Activated CD4-positive, alpha-beta T cell treated with anti-CD3 and anti-CD28 coated beads, Interleukin-2, amount 50 U/mL, for 24 hours (primary cell): ENCODE measurements around the gene PHF10.
"Not testable (repeated sequence)": the region's sequence is repeated elsewhere in the genome, so short reads cannot be mapped to it uniquely, and the experiment has no call there.

Experiments used
- DNase-seq, 2 donors: peaks; one replicate each; pipeline ENCODE4 v3.0.0-alpha.2; 2020; ENCODE audit warnings: low read depth in 1 of 2, low spot score in 1 of 2

PHF10 gene

GRCh38 chr6:169724494-169725124, at the start of gene PHF10:
PHF10 (minus strand) TSS chr6:169724500; CDS start chr6:169723931, 569 bp downstream.
- peak; percentile 51 to 60 for DNase-seq

GRCh38 chr6:169766921-169767736, 42.8 kb upstream of the PHF10 start:
- DNase-seq: no peak

GRCh38 chr6:169766232-169766631, 41.9 kb upstream of the PHF10 start:
- DNase-seq: no peak

GRCh38 chr6:169765789-169766188, 41.5 kb upstream of the PHF10 start:
- DNase-seq: not testable (repeated sequence)

- no peak for DNase-seq
These were observed 39.6 kb upstream of the PHF10 start for GRCh38 chr6:169763881-169764280.

GRCh38 chr6:169763308-169763707, 39.0 kb upstream of the PHF10 start:
- DNase-seq: no peak

- no peak for DNase-seq
These were observed 30.9 kb upstream of the PHF10 start for GRCh38 chr6:169755162-169755561.

- no peak for DNase-seq
These were observed 27.8 kb upstream of the PHF10 start for GRCh38 chr6:169752074-169752623.

- DNase-seq: peak; percentile 88 to 91
These were observed 27.2 kb upstream of the PHF10 start, which contains the start of the genes DYNLT2 and ERMARD for GRCh38 chr6:169751242-169752073. DYNLT2 (minus strand) TSS chr6:169751572; CDS start chr6:169751458, 114 bp downstream. ERMARD (plus strand) TSS chr6:169751622; CDS start chr6:169751658, 36 bp downstream.

- no peak for DNase-seq
These were observed 22.3 kb upstream of the PHF10 start for GRCh38 chr6:169746556-169746955.

- DNase-seq: no peak
These were observed 21.1 kb upstream of the PHF10 start for GRCh38 chr6:169745405-169745804.

GRCh38 chr6:169741344-169741743, 17.0 kb upstream of the PHF10 start:
- no peak for DNase-seq

- no peak for DNase-seq
These were observed 14.8 kb upstream of the PHF10 start for GRCh38 chr6:169738976-169739529.

- no peak for DNase-seq
These were observed 14.1 kb upstream of the PHF10 start for GRCh38 chr6:169738204-169738975.

GRCh38 chr6:169729961-169730360, 5.7 kb upstream of the PHF10 start:
- no peak for DNase-seq

GRCh38 chr6:169726963-169727362, 2.7 kb upstream of the PHF10 start:
- no peak for DNase-seq

GRCh38 chr6:169726049-169726400, 1.7 kb upstream of the PHF10 start:
- DNase-seq: no peak

- no peak for DNase-seq
These were observed 1.1 kb upstream of the PHF10 start for GRCh38 chr6:169725125-169726048.

GRCh38 chr6:169723991-169724493, 258 bp downstream of the PHF10 start:
- DNase-seq: no peak
